ENCODE results near the gene KLF3. TPM values are rescaled to one million over a fixed set of nuclear protein-coding genes. Genes with fewer than 3 reads are reported as not detected.

KLF3 gene
- total RNA-seq, 1 experiment from 2014 or later = 16.8 TPM

DNA sequence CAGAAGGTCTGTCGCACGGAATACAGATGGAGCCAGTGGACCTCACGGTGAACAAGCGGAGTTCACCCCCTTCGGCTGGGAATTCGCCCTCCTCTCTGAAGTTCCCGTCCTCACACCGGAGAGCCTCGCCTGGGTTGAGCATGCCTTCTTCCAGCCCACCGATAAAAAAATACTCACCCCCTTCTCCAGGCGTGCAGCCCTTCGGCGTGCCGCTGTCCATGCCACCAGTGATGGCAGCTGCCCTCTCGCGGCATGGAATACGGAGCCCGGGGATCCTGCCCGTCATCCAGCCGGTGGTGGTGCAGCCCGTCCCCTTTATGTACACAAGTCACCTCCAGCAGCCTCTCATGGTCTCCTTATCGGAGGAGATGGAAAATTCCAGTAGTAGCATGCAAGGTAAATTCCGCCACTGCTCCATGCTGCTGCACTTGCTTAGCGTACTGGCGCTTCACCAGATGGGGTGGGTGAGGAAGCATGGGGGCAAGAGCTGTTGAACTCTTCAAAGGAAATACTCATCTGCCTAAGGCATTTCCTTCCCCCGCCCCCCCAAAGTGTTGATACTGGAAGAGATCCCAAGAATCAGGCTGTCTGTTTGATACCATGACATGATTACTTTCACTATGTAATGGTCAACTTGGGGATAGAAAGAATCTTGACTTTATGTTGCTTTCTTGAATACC, 24.8 kb downstream of the KLF3 start:
- ATAC-seq (no peak), DNase-seq (ENCODE audit: low spot score) (no peak)
- Mint-ChIP-seq H3K27ac (no peak overlapping the region), H3K27me3 (ENCODE audit: low read depth) (no peaks in the 10 kb centered on the region), H3K4me3 (no peak overlapping the region), H3K9me3 (no peaks in the 10 kb centered on the region), H3K36me3 (peaks cover 38% of the 10 kb centered on the region), H3K4me1 (peaks cover 8% of the 10 kb centered on the region)
- TF ChIP-seq NR2C2 (CRISPR knock-in tag; IDR thresholded peaks at IDR 0.05) (no peak), IRF2 (CRISPR knock-in tag; IDR thresholded peaks at IDR 0.05; ENCODE audit: borderline replicate concordance, low read depth) (no peak), AR (CRISPR knock-in tag; IDR thresholded peaks at IDR 0.05) (no peak), HMGA2 (CRISPR knock-in tag; IDR thresholded peaks at IDR 0.05) (no peak), ESRRA (CRISPR knock-in tag; IDR thresholded peaks at IDR 0.05; ENCODE audit: borderline replicate concordance) (no peak), ZNF425 (CRISPR knock-in tag; conservative IDR thresholded peaks at IDR 0.05) (no peak)
- TF ChIP-seq, protein P1, sequence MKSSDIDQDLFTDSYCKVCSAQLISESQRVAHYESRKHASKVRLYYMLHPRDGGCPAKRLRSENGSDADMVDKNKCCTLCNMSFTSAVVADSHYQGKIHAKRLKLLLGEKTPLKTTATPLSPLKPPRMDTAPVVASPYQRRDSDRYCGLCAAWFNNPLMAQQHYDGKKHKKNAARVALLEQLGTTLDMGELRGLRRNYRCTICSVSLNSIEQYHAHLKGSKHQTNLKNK (CRISPR knock-in tag; IDR thresholded peaks at IDR 0.05) = no peak
- CTCF ChIA-PET = no interaction called here
- POLR2A ChIA-PET = no interaction called here

DNA sequence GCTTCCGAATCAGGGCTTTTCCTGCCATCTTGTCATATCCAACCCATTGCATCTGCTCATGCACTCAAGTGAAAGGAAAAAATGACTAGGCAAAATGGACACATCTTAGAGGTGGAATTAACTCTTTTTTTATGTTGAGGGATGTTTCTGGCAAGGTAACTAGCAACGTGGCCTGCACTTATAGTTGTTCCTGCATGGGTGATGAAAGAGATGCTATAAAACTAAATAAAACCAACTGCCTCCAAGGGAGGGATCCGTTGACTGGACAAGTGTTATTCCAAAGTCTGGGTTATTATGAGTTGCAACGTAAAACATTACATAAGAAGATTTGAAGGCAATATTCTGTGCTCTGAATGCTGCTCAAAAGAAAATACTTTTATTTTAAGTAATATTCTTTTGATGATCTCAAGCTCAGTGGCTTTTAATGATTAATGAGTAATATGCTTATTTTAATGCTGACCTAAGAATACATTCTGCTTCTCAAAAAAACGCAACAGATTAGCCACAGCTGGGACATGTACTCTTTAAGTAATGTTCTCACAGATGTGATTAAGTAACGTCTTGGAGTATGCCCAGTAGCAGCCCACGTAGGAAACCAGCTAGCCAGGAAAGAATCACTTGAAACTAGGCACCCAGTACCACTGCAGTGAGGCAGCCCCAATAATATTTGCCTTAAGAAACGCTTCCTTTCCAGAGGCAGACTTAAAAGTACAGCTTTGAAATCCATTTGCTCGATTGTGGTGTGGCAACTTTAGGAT, 27.4 kb downstream of the KLF3 start:
- POLR2A ChIA-PET = interaction anchor here (1.0 kb wide), 1 partner anchor 373 kb away, joined by 4 read pairs; no protein-coding TSS in a partner anchor
- DNase-seq (ENCODE audit: low spot score) (no peak), ATAC-seq (no peak)
- Mint-ChIP-seq H3K4me1 (peaks cover 23% of the 10 kb centered on the region), H3K27me3 (ENCODE audit: low read depth) (no peaks in the 10 kb centered on the region), H3K36me3 (peaks cover 55% of the 10 kb centered on the region), H3K27ac (no peak overlapping the region), H3K9me3 (peaks cover 4% of the 10 kb centered on the region; the same call in 1 of the 2 replicates), H3K4me3 (no peak overlapping the region)
- no peak for TF ChIP-seq ARID4B (CRISPR knock-in tag; IDR thresholded peaks at IDR 0.05; ENCODE audit: borderline replicate concordance)
- CTCF ChIA-PET = no interaction called here

DNA sequence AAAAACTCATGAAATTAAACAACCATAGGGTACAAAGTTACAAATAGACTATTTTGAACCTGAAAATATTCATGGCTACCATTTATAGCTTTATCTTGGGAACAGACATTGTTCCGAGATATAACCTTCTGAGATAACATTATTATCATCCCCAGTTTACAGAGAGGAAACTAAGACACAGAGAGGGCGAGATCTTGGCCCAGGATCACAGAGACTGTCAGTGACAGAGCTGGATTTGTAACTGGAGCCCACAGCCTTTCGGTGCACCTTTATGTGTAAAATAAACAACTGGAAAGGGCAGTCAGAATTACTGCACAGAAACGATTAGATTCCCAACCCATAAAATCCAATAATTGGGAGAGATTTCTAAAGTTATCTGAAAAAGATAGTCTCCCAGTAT, 28.4 kb downstream of the KLF3 start:
- no peak overlapping the region for H3K27ac Mint-ChIP-seq
- peaks cover 24% of the 10 kb centered on the region for H3K4me1 Mint-ChIP-seq
- H3K36me3 Mint-ChIP-seq = peaks cover 63% of the 10 kb centered on the region
- ATAC-seq (no peak), DNase-seq (ENCODE audit: low spot score) (no peak)
- ChIA-PET POLR2A (interaction anchor here (1.0 kb wide), 1 partner anchor 374 kb away, joined by 4 read pairs; no protein-coding TSS in a partner anchor), CTCF (no interaction called here)
- H3K4me3 Mint-ChIP-seq = no peak overlapping the region
- peaks cover 4% of the 10 kb centered on the region; the same call in 1 of the 2 replicates for H3K9me3 Mint-ChIP-seq
- H3K27me3 Mint-ChIP-seq (ENCODE audit: low read depth) = no peaks in the 10 kb centered on the region
- TF ChIP-seq PRRX2 (CRISPR knock-in tag; IDR thresholded peaks at IDR 0.05) = no peak
- no peak for TF ChIP-seq IRF2 (CRISPR knock-in tag; IDR thresholded peaks at IDR 0.05; ENCODE audit: borderline replicate concordance, low read depth)
- TF ChIP-seq ZNF671 (CRISPR knock-in tag; IDR thresholded peaks at IDR 0.05) = no peak
- TF ChIP-seq E2F4 (CRISPR knock-in tag; IDR thresholded peaks at IDR 0.05; ENCODE audit: borderline replicate concordance, low read depth) = no peak
- TF ChIP-seq, protein P2, sequence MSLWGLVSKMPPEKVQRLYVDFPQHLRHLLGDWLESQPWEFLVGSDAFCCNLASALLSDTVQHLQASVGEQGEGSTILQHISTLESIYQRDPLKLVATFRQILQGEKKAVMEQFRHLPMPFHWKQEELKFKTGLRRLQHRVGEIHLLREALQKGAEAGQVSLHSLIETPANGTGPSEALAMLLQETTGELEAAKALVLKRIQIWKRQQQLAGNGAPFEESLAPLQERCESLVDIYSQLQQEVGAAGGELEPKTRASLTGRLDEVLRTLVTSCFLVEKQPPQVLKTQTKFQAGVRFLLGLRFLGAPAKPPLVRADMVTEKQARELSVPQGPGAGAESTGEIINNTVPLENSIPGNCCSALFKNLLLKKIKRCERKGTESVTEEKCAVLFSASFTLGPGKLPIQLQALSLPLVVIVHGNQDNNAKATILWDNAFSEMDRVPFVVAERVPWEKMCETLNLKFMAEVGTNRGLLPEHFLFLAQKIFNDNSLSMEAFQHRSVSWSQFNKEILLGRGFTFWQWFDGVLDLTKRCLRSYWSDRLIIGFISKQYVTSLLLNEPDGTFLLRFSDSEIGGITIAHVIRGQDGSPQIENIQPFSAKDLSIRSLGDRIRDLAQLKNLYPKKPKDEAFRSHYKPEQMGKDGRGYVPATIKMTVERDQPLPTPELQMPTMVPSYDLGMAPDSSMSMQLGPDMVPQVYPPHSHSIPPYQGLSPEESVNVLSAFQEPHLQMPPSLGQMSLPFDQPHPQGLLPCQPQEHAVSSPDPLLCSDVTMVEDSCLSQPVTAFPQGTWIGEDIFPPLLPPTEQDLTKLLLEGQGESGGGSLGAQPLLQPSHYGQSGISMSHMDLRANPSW (CRISPR knock-in tag; conservative IDR thresholded peaks at IDR 0.05; ENCODE audit: low read depth) = no peak
- no peak for TF ChIP-seq ELF4 (CRISPR knock-in tag; IDR thresholded peaks at IDR 0.05; ENCODE audit: low read depth)
- no peak for TF ChIP-seq NR3C1 (CRISPR knock-in tag; conservative IDR thresholded peaks at IDR 0.05; ENCODE audit: low read depth)

Measured in WTC11 (cell line).